A549 (cell line): ENCODE measurements around the gene BTAF1. TPM values are rescaled to one million over a fixed set of nuclear protein-coding genes. Genes with fewer than 3 reads are reported as not detected.

Experiments
- ATAC-seq, 2 experiments: fragments of 200-7000 bp in 1 of 2; fragments of >200 bp in 1 of 2; cut with Nextera tagmentation in 1 of 2; cut with Tn5 transposase in 1 of 2; 3 replicates each; pipeline versions ENCODE4 v1.8.0 to v1.9.1; 2018 to 2020; ENCODE audit warnings: mild to moderate bottlenecking in 1 of 2, moderate library complexity in 1 of 2
- CTCF ChIA-PET: fragments of 300-600 bp; sonication (Branson Sonifier 250); formaldehyde crosslinking; extraction: SDS; loops from one replicate; lab custom pipeline; 2021; ENCODE audit warnings: antibody characterized with exemption, inconsistent platforms; lab: Yijun Ruan, JAX
- POLR2A ChIA-PET: fragments of 350-600 bp; formaldehyde crosslinking; extraction: SDS; loops from one replicate; lab custom pipeline; 2021; ENCODE audit warnings: antibody characterized with exemption, inconsistent platforms; lab: Yijun Ruan, JAX
- DNase-seq, 2 experiments: peaks; one replicate each; pipeline versions ENCODE4 v3.0.0 to v3.0.0-alpha.2; 2011 to 2016; ENCODE audit warnings: low read depth in 1 of 2, low spot score in 1 of 2
- FAIRE-seq: peaks from 2 replicates; lab custom pipeline; 2011; peaks lifted over from hg19 to GRCh38; lab: Jason Lieb, UNC
- H3K27ac ChIP-seq, 2 experiments: fragments of >200 bp; sonication (Bioruptor Twin); formaldehyde crosslinking; 3 replicates each; pipeline ENCODE4 v1.5.1; 2016 to 2017
- H3K4me1 ChIP-seq: fragments of >200 bp; sonication (Bioruptor Twin); formaldehyde crosslinking; 3 replicates; pipeline ENCODE4 v1.6.1; 2016
- H3K4me2 ChIP-seq: fragments of >200 bp; sonication (Bioruptor Twin); formaldehyde crosslinking; 3 replicates; pipeline ENCODE4 v1.6.1; 2016
- H3K4me3 ChIP-seq: fragments of >200 bp; sonication (Bioruptor Twin); formaldehyde crosslinking; 3 replicates; pipeline ENCODE4 v1.5.1; 2016
- H3K9me3 ChIP-seq: fragments of >200 bp; sonication (Bioruptor Twin); formaldehyde crosslinking; 3 replicates; pipeline ENCODE4 v1.6.1; 2016
- CBX2 ChIP-seq: fragments of 200-600 bp; sonication (generic); IDR thresholded peaks from 2 replicates; pipeline ENCODE4 v1.6.1; 2016; ENCODE audit warnings: low read depth, mild to moderate bottlenecking, borderline replicate concordance
- CHD4 ChIP-seq: fragments of 200-600 bp; sonication (generic); IDR thresholded peaks from 2 replicates; pipeline ENCODE4 v1.6.1; 2016; ENCODE audit warnings: antibody characterized with exemption, mild to moderate bottlenecking, borderline replicate concordance
- EP300 ChIP-seq, 2 experiments: fragments of >200 bp; sonication (Bioruptor Twin); formaldehyde crosslinking; IDR thresholded peaks; 2 replicates in 1 of 2; 3 replicates in 1 of 2; pipeline ENCODE4 v1.6.1; 2016 to 2017
- ESRRA ChIP-seq: fragments of 150-350 bp; IDR thresholded peaks from 2 replicates; pipeline ENCODE4 v1.6.1; 2014; ENCODE audit warnings: mild to moderate bottlenecking, low read length, borderline replicate concordance
- FOSL2 ChIP-seq, 2 experiments: fragments of 450-650 bp in 1 of 2; fragments of >200 bp in 1 of 2; sonication (Bioruptor Twin) in 1 of 2; formaldehyde crosslinking; IDR thresholded peaks; 2 replicates each; pipeline versions ENCODE4 v1.5.0 to v1.6.1; 2016 to 2020; ENCODE audit warnings: mild to moderate bottlenecking in 1 of 2, moderate library complexity in 1 of 2
- HEYL ChIP-seq: fragments of 250-450 bp; sonication (Bioruptor Pico); IDR thresholded peaks from 2 replicates; pipeline ENCODE4 v1.8.0; 2021; ENCODE audit warnings: mild to moderate bottlenecking, moderate library complexity
- HOXA7 ChIP-seq: fragments of 250-450 bp; sonication (Bioruptor Pico); IDR thresholded peaks from 2 replicates; pipeline ENCODE4 v1.5.0; 2020; ENCODE audit warnings: mild to moderate bottlenecking, moderate library complexity
- KDM1A ChIP-seq: fragments of 200-600 bp; sonication (generic); IDR thresholded peaks from 2 replicates; pipeline ENCODE4 v1.6.1; 2016; ENCODE audit warnings: low read depth, mild to moderate bottlenecking
- MAZ ChIP-seq: fragments of 150-350 bp; IDR thresholded peaks from 2 replicates; pipeline ENCODE4 v1.6.1; 2014; ENCODE audit warnings: antibody characterized with exemption, low read depth, low read length, borderline replicate concordance
- MYC ChIP-seq: IDR thresholded peaks from 2 replicates; pipeline ENCODE4 v1.6.1; 2012; ENCODE audit warnings: mild to moderate bottlenecking, inconsistent platforms, low read length, improper control_type of control experiment, borderline replicate concordance
- NFE2L2 ChIP-seq: fragments of 150-350 bp; conservative IDR thresholded peaks from 2 replicates; pipeline ENCODE4 v1.6.1; 2014; ENCODE audit warnings: low read length
- PBX3 ChIP-seq: IDR thresholded peaks from 2 replicates; pipeline ENCODE4 v1.6.1; 2012
- POLR2A ChIP-seq: IDR thresholded peaks from 2 replicates; pipeline ENCODE4 v1.6.1; 2012; ENCODE audit warnings: mild to moderate bottlenecking, low read length
- SREBF2 ChIP-seq: fragments of 450-650 bp; IDR thresholded peaks from 2 replicates; pipeline ENCODE4 v1.6.1; 2014; ENCODE audit warnings: mild to moderate bottlenecking, moderate library complexity
- ZNF302 ChIP-seq: fragments of 250-450 bp; sonication (Bioruptor Pico); IDR thresholded peaks from 2 replicates; pipeline ENCODE4 v1.9.0; 2021; ENCODE audit warnings: inconsistent platforms, mild to moderate bottlenecking, moderate library complexity
- WGBS: methylation state at CpG from one replicate; pipeline ENCODE4 v1.1.6; 2017; ENCODE audit errors: missing lambda C conversion rate; 5-methylcytosine and 5-hydroxymethylcytosine counted together
- polyA plus RNA-seq, 4 experiments: library from polyadenylated mRNA; depleted of rRNA in 3 of 4; stranded (reverse); fragments of >200 nt; fragmentation: RNase III in 1 of 4; extraction: RNeasy Plus Mini Kit Qiagen cat#74134 plus additional on column Dnase treatment in 1 of 4; gene quantifications; 2 replicates in 3 of 4; 3 replicates in 1 of 4; pipeline ENCODE4 v1.2.3, GENCODE V29; 2011 to 2017
- TF ChIP-seq, protein P1 (sequence below): fragments of 250-450 bp; sonication (Bioruptor Pico); IDR thresholded peaks from 2 replicates; pipeline ENCODE4 v1.5.0; 2020; ENCODE audit warnings: low read depth, mild to moderate bottlenecking, moderate library complexity
- TF ChIP-seq, protein P2 (sequence below): fragments of 250-450 bp; sonication (Bioruptor Pico); IDR thresholded peaks from 2 replicates; pipeline ENCODE4 v1.5.0; 2021; ENCODE audit warnings: mild to moderate bottlenecking, moderate library complexity, borderline replicate concordance
- TF ChIP-seq, protein P3 (sequence below): fragments of >200 bp; sonication (Bioruptor Twin); formaldehyde crosslinking; IDR thresholded peaks from 2 replicates; pipeline ENCODE4 v1.6.1; 2016
- TF ChIP-seq, protein P4 (sequence below): IDR thresholded peaks from 2 replicates; pipeline ENCODE4 v1.6.1; 2012
- TF ChIP-seq, protein P5 (sequence below): fragments of 200-600 bp; sonication (generic); IDR thresholded peaks from 2 replicates; pipeline ENCODE4 v1.6.1; 2016; ENCODE audit warnings: antibody characterized with exemption, mild to moderate bottlenecking, moderate library complexity

The BTAF1 gene
- polyA plus RNA-seq, 2 of the 4 experiments (the other 2 are of a cell fraction) = 16.7 to 54.7 TPM

DNA sequence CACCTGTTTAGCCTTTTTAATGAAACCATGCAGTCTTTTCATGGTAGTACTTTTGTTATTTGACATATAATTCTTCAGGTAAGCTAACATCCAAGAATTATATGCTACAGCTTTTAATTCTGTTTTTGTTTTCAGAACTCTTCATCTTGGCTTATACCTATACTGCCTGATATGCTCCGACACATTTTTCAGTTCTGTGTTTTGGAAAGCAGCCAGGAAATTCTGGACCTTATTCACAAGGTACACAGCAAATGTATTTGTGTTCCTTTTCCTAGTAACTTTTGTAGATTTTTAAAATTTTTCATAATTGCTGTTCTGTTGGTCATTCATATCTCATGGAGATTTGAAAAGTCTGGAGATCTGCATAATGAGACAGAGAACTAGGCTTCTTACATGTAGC, 56.7 kb downstream of the BTAF1 start:
- no peak overlapping the region for H3K4me3 ChIP-seq
- POLR2A ChIA-PET = no interaction called here
- no peak overlapping the region for H3K27ac ChIP-seq
- CTCF ChIA-PET = no interaction called here
- ATAC-seq (no peak), DNase-seq (no peak), FAIRE-seq (peak; percentile 32)
- H3K4me2 ChIP-seq = no peak overlapping the region
- no peaks in the 10 kb centered on the region for H3K9me3 ChIP-seq
- WGBS = 93% methylated on average over 1 of the region's 1 CpG
- TF ChIP-seq HEYL (CRISPR knock-in tag) = no peak
- TF ChIP-seq, protein P1, sequence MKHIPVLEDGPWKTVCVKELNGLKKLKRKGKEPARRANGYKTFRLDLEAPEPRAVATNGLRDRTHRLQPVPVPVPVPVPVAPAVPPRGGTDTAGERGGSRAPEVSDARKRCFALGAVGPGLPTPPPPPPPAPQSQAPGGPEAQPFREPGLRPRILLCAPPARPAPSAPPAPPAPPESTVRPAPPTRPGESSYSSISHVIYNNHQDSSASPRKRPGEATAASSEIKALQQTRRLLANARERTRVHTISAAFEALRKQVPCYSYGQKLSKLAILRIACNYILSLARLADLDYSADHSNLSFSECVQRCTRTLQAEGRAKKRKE = no peak
- TF ChIP-seq HOXA7 (CRISPR knock-in tag) = no peak
- TF ChIP-seq FOSL2 (IDR thresholded peaks at IDR 0.05) = no peak
- no peak for TF ChIP-seq FOSL2 (CRISPR knock-in tag; IDR thresholded peaks at IDR 0.05)
- no peak for TF ChIP-seq SREBF2
- no peak for TF ChIP-seq MAZ
- TF ChIP-seq ZNF302 (CRISPR knock-in tag) = no peak
- TF ChIP-seq, protein P2, sequence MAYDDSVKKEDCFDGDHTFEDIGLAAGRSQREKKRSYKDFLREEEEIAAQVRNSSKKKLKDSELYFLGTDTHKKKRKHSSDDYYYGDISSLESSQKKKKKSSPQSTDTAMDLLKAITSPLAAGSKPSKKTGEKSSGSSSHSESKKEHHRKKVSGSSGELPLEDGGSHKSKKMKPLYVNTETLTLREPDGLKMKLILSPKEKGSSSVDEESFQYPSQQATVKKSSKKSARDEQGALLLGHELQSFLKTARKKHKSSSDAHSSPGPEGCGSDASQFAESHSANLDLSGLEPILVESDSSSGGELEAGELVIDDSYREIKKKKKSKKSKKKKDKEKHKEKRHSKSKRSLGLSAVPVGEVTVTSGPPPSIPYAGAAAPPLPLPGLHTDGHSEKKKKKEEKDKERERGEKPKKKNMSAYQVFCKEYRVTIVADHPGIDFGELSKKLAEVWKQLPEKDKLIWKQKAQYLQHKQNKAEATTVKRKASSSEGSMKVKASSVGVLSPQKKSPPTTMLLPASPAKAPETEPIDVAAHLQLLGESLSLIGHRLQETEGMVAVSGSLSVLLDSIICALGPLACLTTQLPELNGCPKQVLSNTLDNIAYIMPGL (CRISPR knock-in tag) = no peak
- TF ChIP-seq NFE2L2 = no peak
- no peaks in the 10 kb centered on the region for H3K4me1 ChIP-seq

- peak in 1 of 2 experiments; percentile 13; a peak in 1 of 6 replicates for ATAC-seq
- Histone ChIP-seq H3K4me2 (no peak overlapping the region), H3K9me3 (no peaks in the 10 kb centered on the region), H3K4me1 (no peaks in the 10 kb centered on the region), H3K27ac (no peak overlapping the region), H3K4me3 (no peak overlapping the region)
- ChIA-PET POLR2A (no interaction called here), CTCF (no interaction called here)
- no peak for FAIRE-seq
- no peak for DNase-seq
- TF ChIP-seq, protein P3, sequence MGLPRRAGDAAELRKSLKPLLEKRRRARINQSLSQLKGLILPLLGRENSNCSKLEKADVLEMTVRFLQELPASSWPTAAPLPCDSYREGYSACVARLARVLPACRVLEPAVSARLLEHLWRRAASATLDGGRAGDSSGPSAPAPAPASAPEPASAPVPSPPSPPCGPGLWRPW = no peak
Observed at GRCh38 chr10:91983416-91983815, 59.8 kb downstream of the BTAF1 start.

DNA sequence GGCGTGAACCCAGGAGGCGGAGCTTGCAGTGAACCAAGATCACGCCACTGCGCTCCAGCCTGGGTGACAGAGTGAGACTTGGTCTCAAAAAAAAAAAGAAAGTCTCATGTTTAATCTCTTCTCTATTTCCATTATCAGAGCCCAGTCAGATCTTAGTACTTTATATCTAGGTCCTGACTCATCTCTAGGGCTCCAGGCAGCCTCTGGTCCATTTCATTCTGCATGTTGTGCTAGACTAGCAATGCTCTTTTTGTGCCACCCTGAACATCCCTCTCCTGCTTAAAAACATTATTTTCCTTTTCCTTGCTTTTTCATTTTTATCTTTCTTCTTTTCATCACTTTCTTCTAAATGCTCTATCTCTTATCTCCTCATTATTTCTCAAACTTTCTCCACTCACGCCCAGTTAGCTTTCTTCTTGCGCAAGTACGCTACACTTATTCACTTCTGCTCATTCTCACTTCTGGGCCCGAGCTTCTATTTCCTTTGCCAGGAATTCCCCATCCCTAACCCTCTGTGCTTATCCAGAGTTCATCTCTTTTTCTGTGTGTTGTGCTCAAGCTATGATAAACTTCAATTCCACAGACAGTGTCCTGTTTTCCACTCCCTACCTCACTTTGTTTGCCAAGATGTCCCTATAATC, 63.9 kb downstream of the BTAF1 start:
- no peak overlapping the region for H3K4me2 ChIP-seq
- DNase-seq = no peak
- no peaks in the 10 kb centered on the region for H3K4me1 ChIP-seq
- ChIA-PET CTCF (no interaction called here), POLR2A (no interaction called here)
- H3K4me3 ChIP-seq = no peak overlapping the region
- no peak for FAIRE-seq
- H3K27ac ChIP-seq = no peak overlapping the region
- 89% methylated on average over 8 of the region's 8 CpGs for whole genome bisulfite sequencing
- ATAC-seq = no peak
- TF ChIP-seq HOXA7 (CRISPR knock-in tag) (no peak), PBX3 (no peak)
- H3K9me3 ChIP-seq = no peaks in the 10 kb centered on the region

GRCh38 chr10:91992031-91992430, 68.5 kb downstream of the BTAF1 start:
- no peaks in the 10 kb centered on the region for H3K9me3 ChIP-seq
- H3K4me2 ChIP-seq = no peak overlapping the region
- H3K4me1 ChIP-seq = no peaks in the 10 kb centered on the region
- ATAC-seq (no peak), FAIRE-seq (peak; percentile 51), DNase-seq (no peak)
- no peak overlapping the region for H3K27ac ChIP-seq
- ChIA-PET POLR2A (no interaction called here), CTCF (no interaction called here)
- 82% methylated on average over 1 of the region's 1 CpG for WGBS
- H3K4me3 ChIP-seq = no peak overlapping the region
- TF ChIP-seq MYC (no peak), POLR2A (no peak), NFE2L2 (no peak), SREBF2 (no peak), ESRRA (no peak), EP300 (IDR thresholded peaks at IDR 0.05) (no peak), CHD4 (no peak), KDM1A (no peak), CBX2 (no peak)
- TF ChIP-seq, protein P1 = no peak
- TF ChIP-seq, protein P4, sequence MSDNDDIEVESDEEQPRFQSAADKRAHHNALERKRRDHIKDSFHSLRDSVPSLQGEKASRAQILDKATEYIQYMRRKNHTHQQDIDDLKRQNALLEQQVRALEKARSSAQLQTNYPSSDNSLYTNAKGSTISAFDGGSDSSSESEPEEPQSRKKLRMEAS = no peak
- TF ChIP-seq, protein P5, sequence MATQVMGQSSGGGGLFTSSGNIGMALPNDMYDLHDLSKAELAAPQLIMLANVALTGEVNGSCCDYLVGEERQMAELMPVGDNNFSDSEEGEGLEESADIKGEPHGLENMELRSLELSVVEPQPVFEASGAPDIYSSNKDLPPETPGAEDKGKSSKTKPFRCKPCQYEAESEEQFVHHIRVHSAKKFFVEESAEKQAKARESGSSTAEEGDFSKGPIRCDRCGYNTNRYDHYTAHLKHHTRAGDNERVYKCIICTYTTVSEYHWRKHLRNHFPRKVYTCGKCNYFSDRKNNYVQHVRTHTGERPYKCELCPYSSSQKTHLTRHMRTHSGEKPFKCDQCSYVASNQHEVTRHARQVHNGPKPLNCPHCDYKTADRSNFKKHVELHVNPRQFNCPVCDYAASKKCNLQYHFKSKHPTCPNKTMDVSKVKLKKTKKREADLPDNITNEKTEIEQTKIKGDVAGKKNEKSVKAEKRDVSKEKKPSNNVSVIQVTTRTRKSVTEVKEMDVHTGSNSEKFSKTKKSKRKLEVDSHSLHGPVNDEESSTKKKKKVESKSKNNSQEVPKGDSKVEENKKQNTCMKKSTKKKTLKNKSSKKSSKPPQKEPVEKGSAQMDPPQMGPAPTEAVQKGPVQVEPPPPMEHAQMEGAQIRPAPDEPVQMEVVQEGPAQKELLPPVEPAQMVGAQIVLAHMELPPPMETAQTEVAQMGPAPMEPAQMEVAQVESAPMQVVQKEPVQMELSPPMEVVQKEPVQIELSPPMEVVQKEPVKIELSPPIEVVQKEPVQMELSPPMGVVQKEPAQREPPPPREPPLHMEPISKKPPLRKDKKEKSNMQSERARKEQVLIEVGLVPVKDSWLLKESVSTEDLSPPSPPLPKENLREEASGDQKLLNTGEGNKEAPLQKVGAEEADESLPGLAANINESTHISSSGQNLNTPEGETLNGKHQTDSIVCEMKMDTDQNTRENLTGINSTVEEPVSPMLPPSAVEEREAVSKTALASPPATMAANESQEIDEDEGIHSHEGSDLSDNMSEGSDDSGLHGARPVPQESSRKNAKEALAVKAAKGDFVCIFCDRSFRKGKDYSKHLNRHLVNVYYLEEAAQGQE = no peak
